Fibroblast of lung (primary cell): ENCODE data around the gene FUT1. TPM values are rescaled to one million over a fixed set of nuclear protein-coding genes. Genes with fewer than 3 reads are reported as not detected.

Experiments used
- DNase-seq, 2 donors: peaks; one replicate each; pipeline versions ENCODE4 v3.0.0 to v3.0.0-alpha.2; 2010; ENCODE audit warnings: low read depth in 2 of 2
- H2AFZ ChIP-seq: 2 replicates; pipeline ENCODE4 v1.5.1; 2012; ENCODE audit warnings: low read length, control low read depth, inconsistent platforms
- H3K27ac ChIP-seq: 2 replicates; pipeline ENCODE4 v1.5.1; 2011; ENCODE audit warnings: low read length, control low read depth; ENCODE audit not compliant: insufficient read depth
- H3K27me3 ChIP-seq: 2 replicates; pipeline ENCODE4 v1.5.1; 2011; ENCODE audit warnings: mild to moderate bottlenecking, low read length; ENCODE audit not compliant: control insufficient read depth, insufficient read depth
- H3K36me3 ChIP-seq: 2 replicates; pipeline ENCODE4 v1.5.1; 2011; ENCODE audit warnings: low read length; ENCODE audit not compliant: control insufficient read depth, insufficient read depth
- H3K4me1 ChIP-seq: 2 replicates; pipeline ENCODE4 v1.5.1; 2011; ENCODE audit warnings: low read length; ENCODE audit not compliant: control insufficient read depth, insufficient read depth; ENCODE audit errors: extremely low read depth
- H3K4me2 ChIP-seq: 2 replicates; pipeline ENCODE4 v1.5.1; 2011; ENCODE audit warnings: low read length, control low read depth; ENCODE audit not compliant: insufficient read depth; ENCODE audit errors: extremely low read depth
- H3K4me3 ChIP-seq, 4 experiments: fragments of 200-600 bp in 1 of 4; sonication (generic) in 1 of 4; replicated peaks in 1 of 4; 2 replicates each; pipeline ENCODE4 v1.5.1; 2011 to 2016; ENCODE audit warnings: low read length in 4 of 4, low read depth in 3 of 4, mild to moderate bottlenecking in 3 of 4, control low read depth in 2 of 4, inconsistent platforms in 1 of 4, mixed read lengths in 1 of 4; ENCODE audit not compliant: insufficient read depth in 1 of 4; ENCODE audit errors: control extremely low read depth in 1 of 4
- H3K79me2 ChIP-seq: 2 replicates; pipeline ENCODE4 v1.5.1; 2012; ENCODE audit warnings: mild to moderate bottlenecking, low read length, inconsistent platforms; ENCODE audit not compliant: control insufficient read depth, insufficient read depth
- H3K9ac ChIP-seq: 2 replicates; pipeline ENCODE4 v1.5.1; 2011; ENCODE audit warnings: mild to moderate bottlenecking, low read length, control low read depth; ENCODE audit not compliant: insufficient read depth
- H3K9me3 ChIP-seq: 2 replicates; pipeline ENCODE4 v1.5.1; 2012; ENCODE audit warnings: low read depth, low read length; ENCODE audit not compliant: control insufficient read depth, insufficient read depth
- H4K20me1 ChIP-seq: 2 replicates; pipeline ENCODE4 v1.5.1; 2011; ENCODE audit warnings: low read length; ENCODE audit not compliant: control insufficient read depth, insufficient read depth; ENCODE audit errors: extremely low read depth
- EZH2 ChIP-seq: IDR thresholded peaks from 2 replicates; pipeline ENCODE4 v1.5.1; 2012; ENCODE audit warnings: low read length, control low read depth, mild to moderate bottlenecking; ENCODE audit errors: missing control alignments
- polyA plus RNA-seq, 2 donors: library from polyadenylated mRNA; depleted of rRNA in 1 of 2; stranded (reverse) in 1 of 2; unstranded in 1 of 2; fragments of >200 nt; gene quantifications; 2 replicates each; pipeline ENCODE4 v1.2.1, GENCODE V29; 2011 to 2012; ENCODE audit warnings: missing spikeins in 1 of 2
- total RNA-seq: library from RNA; depleted of rRNA; stranded (reverse); fragments of >200 nt; gene quantifications from 2 replicates; pipeline ENCODE4 v1.2.1, GENCODE V29; 2014
- TF ChIP-seq, protein P1 (sequence below), 2 donors: IDR thresholded peaks in 1 of 2; conservative IDR thresholded peaks in 1 of 2; 1 replicate in 1 of 2; 2 replicates in 1 of 2; pipeline ENCODE4 v1.5.1; 2011 to 2012; ENCODE audit warnings: low read length in 2 of 2, control low read depth in 1 of 2, inconsistent platforms in 1 of 2, low read depth in 1 of 2, mild to moderate bottlenecking in 1 of 2

FUT1 gene
- total and polyA plus RNA-seq, 2 donors (not counting 1 experiment from before 2014, with no cell fraction given) = 0.02 to 0.17 TPM

GRCh38 chr19:48755084-48755641 lies 2.7 kb upstream of the FUT1 start, which contains the start of gene FGF21:
FGF21 (plus strand) TSS chr19:48755524; CDS start chr19:48756237, 713 bp downstream.
- H3K27ac ChIP-seq = no peak within 1 kb of the TSS
- H3K4me1 ChIP-seq = peaks cover 3% of the 10 kb centered on the region
- no peaks in the 10 kb centered on the region for H3K9me3 ChIP-seq
- DNase-seq = no peak
- H3K79me2 ChIP-seq = no peaks in the 10 kb centered on the region
- H3K4me2 ChIP-seq = no peak within 1 kb of the TSS
- no peak within 1 kb of the TSS for H3K9ac ChIP-seq
- peaks cover 18% of the 10 kb centered on the region for H3K27me3 ChIP-seq
- H4K20me1 ChIP-seq = no peaks in the 10 kb centered on the region
- no peaks in the 10 kb centered on the region for H3K36me3 ChIP-seq
- no peak within 1 kb of the TSS for H3K4me3 ChIP-seq
- H2AFZ ChIP-seq = no peak within 1 kb of the TSS
- TF ChIP-seq, protein P1, sequence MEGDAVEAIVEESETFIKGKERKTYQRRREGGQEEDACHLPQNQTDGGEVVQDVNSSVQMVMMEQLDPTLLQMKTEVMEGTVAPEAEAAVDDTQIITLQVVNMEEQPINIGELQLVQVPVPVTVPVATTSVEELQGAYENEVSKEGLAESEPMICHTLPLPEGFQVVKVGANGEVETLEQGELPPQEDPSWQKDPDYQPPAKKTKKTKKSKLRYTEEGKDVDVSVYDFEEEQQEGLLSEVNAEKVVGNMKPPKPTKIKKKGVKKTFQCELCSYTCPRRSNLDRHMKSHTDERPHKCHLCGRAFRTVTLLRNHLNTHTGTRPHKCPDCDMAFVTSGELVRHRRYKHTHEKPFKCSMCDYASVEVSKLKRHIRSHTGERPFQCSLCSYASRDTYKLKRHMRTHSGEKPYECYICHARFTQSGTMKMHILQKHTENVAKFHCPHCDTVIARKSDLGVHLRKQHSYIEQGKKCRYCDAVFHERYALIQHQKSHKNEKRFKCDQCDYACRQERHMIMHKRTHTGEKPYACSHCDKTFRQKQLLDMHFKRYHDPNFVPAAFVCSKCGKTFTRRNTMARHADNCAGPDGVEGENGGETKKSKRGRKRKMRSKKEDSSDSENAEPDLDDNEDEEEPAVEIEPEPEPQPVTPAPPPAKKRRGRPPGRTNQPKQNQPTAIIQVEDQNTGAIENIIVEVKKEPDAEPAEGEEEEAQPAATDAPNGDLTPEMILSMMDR (conservative IDR thresholded peaks at IDR 0.05 in 1 of 2, IDR thresholded peaks at IDR 0.05 in 1 of 2; ENCODE audit: low read depth in 1 of 2, low read length in 2 of 2) = no peak
- no peak for TF ChIP-seq EZH2

- Histone ChIP-seq H2AFZ (no peak overlapping the region), H4K20me1 (no peaks in the 10 kb centered on the region), H3K9me3 (no peaks in the 10 kb centered on the region), H3K27me3 (peaks cover 22% of the 10 kb centered on the region), H3K4me1 (peaks cover 3% of the 10 kb centered on the region), H3K4me3 (peak overlapping the region in 3 of 4 experiments; percentile 4 to 37 (median 4)), H3K4me2 (peak overlapping the region; percentile 48), H3K36me3 (no peaks in the 10 kb centered on the region), H3K27ac (no peak overlapping the region), H3K9ac (no peak overlapping the region), H3K79me2 (no peaks in the 10 kb centered on the region)
- TF ChIP-seq, protein P1 (conservative IDR thresholded peaks at IDR 0.05 in 1 of 2, IDR thresholded peaks at IDR 0.05 in 1 of 2; ENCODE audit: low read depth in 1 of 2, low read length in 2 of 2) = no peak
- no peak for TF ChIP-seq EZH2
- no peak for DNase-seq
These were observed 471 bp downstream of the FUT1 start for GRCh38 chr19:48751845-48752495.

- H3K4me3 ChIP-seq = no peak overlapping the region
- DNase-seq = no peak
- H4K20me1 ChIP-seq = no peaks in the 10 kb centered on the region
- no peak overlapping the region for H3K27ac ChIP-seq
- H3K9me3 ChIP-seq = no peaks in the 10 kb centered on the region
- no peak overlapping the region for H2AFZ ChIP-seq
- TF ChIP-seq EZH2 = no peak
- TF ChIP-seq, protein P1 (conservative IDR thresholded peaks at IDR 0.05 in 1 of 2, IDR thresholded peaks at IDR 0.05 in 1 of 2; ENCODE audit: low read depth in 1 of 2, low read length in 2 of 2) = no peak
- no peaks in the 10 kb centered on the region for H3K36me3 ChIP-seq
- H3K27me3 ChIP-seq = peaks cover 22% of the 10 kb centered on the region
- H3K79me2 ChIP-seq = no peaks in the 10 kb centered on the region
- H3K9ac ChIP-seq = no peak overlapping the region
- no peak overlapping the region for H3K4me2 ChIP-seq
- H3K4me1 ChIP-seq = peaks cover 3% of the 10 kb centered on the region
These were observed 1.5 kb downstream of the FUT1 start for GRCh38 chr19:48750771-48751504.
